NB4 (cell line): ENCODE measurements around the gene CLDND2.

Experiments used
- POLR2A ChIP-seq: IDR thresholded peaks from 2 replicates; pipeline ENCODE4 v1.6.1; 2011; ENCODE audit warnings: mild to moderate bottlenecking; ENCODE audit not compliant: insufficient read length; ENCODE audit errors: extremely low read depth
- TF ChIP-seq, protein P1 (sequence below): IDR thresholded peaks from one replicate; pipeline ENCODE4 v1.5.1; 2012; ENCODE audit warnings: low read depth, low read length
- TF ChIP-seq, protein P2 (sequence below): IDR thresholded peaks from 2 replicates; pipeline ENCODE4 v1.6.1; 2011; ENCODE audit warnings: low read depth, low read length

DNA sequence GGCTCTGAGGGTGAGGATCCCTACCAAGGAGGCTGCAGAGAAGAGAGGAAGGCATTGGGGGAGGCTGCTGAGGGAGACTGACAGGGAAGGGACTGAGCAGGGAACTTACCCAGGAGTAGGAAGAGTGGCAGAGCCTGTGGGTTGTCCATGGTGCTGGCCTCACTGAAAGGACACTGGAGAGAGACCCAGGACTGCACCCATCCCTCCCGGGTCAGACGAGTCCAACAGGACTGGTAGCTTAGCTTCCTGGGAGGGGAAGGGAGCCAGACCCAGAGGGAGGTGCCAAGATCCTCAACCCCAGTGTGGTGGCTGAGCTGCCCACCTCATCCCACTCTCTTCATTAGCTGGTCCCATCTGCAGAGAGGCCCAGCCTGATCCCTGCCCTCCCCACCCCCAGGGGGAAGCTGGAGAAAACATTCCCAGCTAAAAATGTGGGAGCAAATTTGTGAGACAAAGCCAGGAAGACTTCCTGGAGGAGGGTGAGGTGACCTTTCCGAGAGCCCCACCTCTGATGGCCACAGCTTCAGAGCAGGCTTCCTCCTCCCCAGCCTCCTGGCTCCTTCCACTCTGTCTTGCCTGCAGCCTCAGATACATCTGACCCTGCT, 26.7 kb downstream of the CLDND2 start, which contains the start of gene VSIG10L:
- TF ChIP-seq, protein P1, sequence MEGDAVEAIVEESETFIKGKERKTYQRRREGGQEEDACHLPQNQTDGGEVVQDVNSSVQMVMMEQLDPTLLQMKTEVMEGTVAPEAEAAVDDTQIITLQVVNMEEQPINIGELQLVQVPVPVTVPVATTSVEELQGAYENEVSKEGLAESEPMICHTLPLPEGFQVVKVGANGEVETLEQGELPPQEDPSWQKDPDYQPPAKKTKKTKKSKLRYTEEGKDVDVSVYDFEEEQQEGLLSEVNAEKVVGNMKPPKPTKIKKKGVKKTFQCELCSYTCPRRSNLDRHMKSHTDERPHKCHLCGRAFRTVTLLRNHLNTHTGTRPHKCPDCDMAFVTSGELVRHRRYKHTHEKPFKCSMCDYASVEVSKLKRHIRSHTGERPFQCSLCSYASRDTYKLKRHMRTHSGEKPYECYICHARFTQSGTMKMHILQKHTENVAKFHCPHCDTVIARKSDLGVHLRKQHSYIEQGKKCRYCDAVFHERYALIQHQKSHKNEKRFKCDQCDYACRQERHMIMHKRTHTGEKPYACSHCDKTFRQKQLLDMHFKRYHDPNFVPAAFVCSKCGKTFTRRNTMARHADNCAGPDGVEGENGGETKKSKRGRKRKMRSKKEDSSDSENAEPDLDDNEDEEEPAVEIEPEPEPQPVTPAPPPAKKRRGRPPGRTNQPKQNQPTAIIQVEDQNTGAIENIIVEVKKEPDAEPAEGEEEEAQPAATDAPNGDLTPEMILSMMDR: no peak
- TF ChIP-seq, protein P2, sequence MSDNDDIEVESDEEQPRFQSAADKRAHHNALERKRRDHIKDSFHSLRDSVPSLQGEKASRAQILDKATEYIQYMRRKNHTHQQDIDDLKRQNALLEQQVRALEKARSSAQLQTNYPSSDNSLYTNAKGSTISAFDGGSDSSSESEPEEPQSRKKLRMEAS: no peak
- TF ChIP-seq POLR2A: no peak
